ENCODE data around the gene TIA1.

The TIA1 gene

DNA sequence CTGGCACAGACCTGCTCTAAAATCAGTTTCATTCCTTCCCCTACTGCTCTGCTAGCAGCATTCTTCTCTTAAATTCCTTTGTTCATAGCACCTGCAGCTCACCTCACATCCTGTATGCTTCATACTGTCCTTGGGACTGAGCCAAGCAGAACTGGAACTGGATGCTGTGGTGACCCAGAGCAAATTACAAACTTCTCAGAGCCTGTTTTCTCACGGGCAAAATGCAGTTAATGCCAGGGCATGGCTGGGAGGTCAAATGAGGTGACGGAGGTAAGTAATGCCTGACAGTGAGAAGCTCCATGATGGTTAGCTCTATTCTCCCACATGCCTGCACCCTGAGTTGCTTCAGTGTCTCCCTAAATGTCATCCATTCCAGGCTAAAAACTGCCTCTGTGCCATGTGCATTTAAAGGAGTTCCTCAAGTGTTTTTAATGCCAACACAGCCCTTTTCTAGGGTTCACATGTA lies 87.3 kb downstream of the TIA1 start:
- H3K36me3 ChIP-seq (replicated peaks; ENCODE audit: low read depth, low read length), result peaks cover 2% of the 10 kb centered on the region
- no peaks in the 10 kb centered on the region for H4K20me1 ChIP-seq (ENCODE audit: insufficient read depth, low read length)
- no peaks in the 10 kb centered on the region for H3K9me3 ChIP-seq (ENCODE audit: insufficient read depth, low read length)
- H3K4me2 ChIP-seq (ENCODE audit: low read length), result peak overlapping the region; percentile 64
- H3K4me1 ChIP-seq (ENCODE audit: low read length), result peaks cover 26% of the 10 kb centered on the region
- H3K4me3 ChIP-seq (ENCODE audit: low read length), result peak overlapping the region; percentile 41
- peak overlapping the region; percentile 62 for H3K27ac ChIP-seq (ENCODE audit: low read length)
- H3K79me2 ChIP-seq (ENCODE audit: low read length), result no peaks in the 10 kb centered on the region
- no peak overlapping the region for H2AFZ ChIP-seq (ENCODE audit: low read depth, low read length)
- no peaks in the 10 kb centered on the region for H3K27me3 ChIP-seq (ENCODE audit: low read depth, low read length)
- peak overlapping the region; percentile 28 for H3K9ac ChIP-seq (ENCODE audit: low read length)
- TF ChIP-seq, protein P1, sequence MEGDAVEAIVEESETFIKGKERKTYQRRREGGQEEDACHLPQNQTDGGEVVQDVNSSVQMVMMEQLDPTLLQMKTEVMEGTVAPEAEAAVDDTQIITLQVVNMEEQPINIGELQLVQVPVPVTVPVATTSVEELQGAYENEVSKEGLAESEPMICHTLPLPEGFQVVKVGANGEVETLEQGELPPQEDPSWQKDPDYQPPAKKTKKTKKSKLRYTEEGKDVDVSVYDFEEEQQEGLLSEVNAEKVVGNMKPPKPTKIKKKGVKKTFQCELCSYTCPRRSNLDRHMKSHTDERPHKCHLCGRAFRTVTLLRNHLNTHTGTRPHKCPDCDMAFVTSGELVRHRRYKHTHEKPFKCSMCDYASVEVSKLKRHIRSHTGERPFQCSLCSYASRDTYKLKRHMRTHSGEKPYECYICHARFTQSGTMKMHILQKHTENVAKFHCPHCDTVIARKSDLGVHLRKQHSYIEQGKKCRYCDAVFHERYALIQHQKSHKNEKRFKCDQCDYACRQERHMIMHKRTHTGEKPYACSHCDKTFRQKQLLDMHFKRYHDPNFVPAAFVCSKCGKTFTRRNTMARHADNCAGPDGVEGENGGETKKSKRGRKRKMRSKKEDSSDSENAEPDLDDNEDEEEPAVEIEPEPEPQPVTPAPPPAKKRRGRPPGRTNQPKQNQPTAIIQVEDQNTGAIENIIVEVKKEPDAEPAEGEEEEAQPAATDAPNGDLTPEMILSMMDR (IDR thresholded peaks at IDR 0.05; ENCODE audit: low read depth, low read length), result no peak
- no peak for TF ChIP-seq EZH2phosphoT487 (IDR thresholded peaks at IDR 0.05; ENCODE audit: low read depth)

GRCh38 chr2:70160545-70160944 lies 87.9 kb downstream of the TIA1 start:
- Histone ChIP-seq H4K20me1 (ENCODE audit: insufficient read depth, low read length) (no peaks in the 10 kb centered on the region), H3K36me3 (replicated peaks; ENCODE audit: low read depth, low read length) (peaks cover 2% of the 10 kb centered on the region), H3K4me3 (ENCODE audit: low read length) (peak overlapping the region; percentile 41), H3K27ac (ENCODE audit: low read length) (peak overlapping the region; percentile 62), H3K9me3 (ENCODE audit: insufficient read depth, low read length) (no peaks in the 10 kb centered on the region), H2AFZ (ENCODE audit: low read depth, low read length) (peak overlapping the region; percentile 28; the same call in 1 of the 2 replicates), H3K27me3 (ENCODE audit: low read depth, low read length) (no peaks in the 10 kb centered on the region), H3K4me2 (ENCODE audit: low read length) (peak overlapping the region; percentile 64), H3K4me1 (ENCODE audit: low read length) (peaks cover 26% of the 10 kb centered on the region), H3K79me2 (ENCODE audit: low read length) (no peaks in the 10 kb centered on the region), H3K9ac (ENCODE audit: low read length) (peak overlapping the region; percentile 28)
- no peak for TF ChIP-seq EZH2phosphoT487 (IDR thresholded peaks at IDR 0.05; ENCODE audit: low read depth)
- TF ChIP-seq, protein P1 (IDR thresholded peaks at IDR 0.05; ENCODE audit: low read depth, low read length), result no peak
